ENCODE results near the gene RASGRF2. TPM values are rescaled to one million over a fixed set of nuclear protein-coding genes. Genes with fewer than 3 reads are reported as not detected.
A peak's percentile ranks its signal among the peaks of the same experiment; 100 is the strongest.

RASGRF2 gene
- total and polyA plus RNA-seq, 2 of the 8 experiments (the other 6 are each of a cell fraction or from before 2014, with no cell fraction given): 2.6 to 29.5 TPM

DNA sequence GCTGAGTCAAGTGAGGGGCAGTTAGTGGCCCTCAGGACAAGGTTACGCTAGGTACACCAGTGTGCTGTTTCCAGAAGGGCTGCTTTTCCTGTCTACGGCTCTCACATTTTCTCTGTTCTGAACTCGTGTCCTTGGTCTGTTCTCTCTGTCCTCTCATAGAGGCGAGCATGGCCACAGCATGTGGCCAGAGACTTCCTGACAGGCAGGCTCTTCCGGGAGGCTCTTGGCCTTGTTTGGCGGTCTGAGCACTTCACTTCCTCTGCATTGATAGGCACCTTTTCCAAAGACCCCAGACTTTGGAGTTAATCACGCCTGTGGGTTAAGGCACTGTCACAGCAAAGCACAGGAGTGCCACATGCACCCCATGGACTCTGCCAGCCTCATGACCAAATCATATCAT, 274.1 kb downstream of the RASGRF2 start:
- no peak overlapping the region for H3K56ac ChIP-seq (replicated peaks; ENCODE audit: insufficient read length, low read depth, low read length)
- WGBS, 2 experiments (ENCODE audit: extremely low coverage in 1 of 2, insufficient coverage in 1 of 2, insufficient read length in 1 of 2, insufficient replicate concordance in 2 of 2, low coverage in 1 of 2, low lambda C conversion rate in 2 of 2, missing lambda C conversion rate in 1 of 2): 70% methylated on average over 7 of the region's 7 CpGs; no CpG with 5 or more reads in 1 of the 2 experiments
- H2BK12ac ChIP-seq (ENCODE audit: low read depth, low read length): peak overlapping the region; percentile 93
- H4K8ac ChIP-seq (ENCODE audit: extremely low read depth, insufficient read depth, low read length): no peak overlapping the region
- DNase-seq (ENCODE audit: low read depth in 1 of 2, low spot score in 2 of 2) (no peak), FAIRE-seq (no peak)
- no peak overlapping the region for H3K14ac ChIP-seq (ENCODE audit: insufficient read length)
- H3K23me2 ChIP-seq (ENCODE audit: low read depth, low read length): peaks cover 2% of the 10 kb centered on the region; the same call in 1 of the 2 replicates
- H2AK5ac ChIP-seq (ENCODE audit: low read depth, low read length): peak overlapping the region; percentile 6; the same call in 1 of the 2 replicates
- H2BK120ac ChIP-seq (replicated peaks; ENCODE audit: low read depth, low read length): no peak overlapping the region
- H3K4ac ChIP-seq (replicated peaks; ENCODE audit: insufficient read length, low read depth, low read length): no peak overlapping the region
- peak overlapping the region in 1 of 2 experiments; percentile 60; a peak in 2 of 4 replicates for H3K4me2 ChIP-seq (ENCODE audit: insufficient read depth in 1 of 2, low read depth in 2 of 2, low read length in 2 of 2)
- H3K27ac ChIP-seq (ENCODE audit: low read depth, low read length): no peak overlapping the region
- H3K79me1 ChIP-seq (ENCODE audit: low read depth, low read length): no peaks in the 10 kb centered on the region; the same call in 1 of the 2 replicates
- ChIA-PET CTCF (ENCODE audit: partially characterized antibody) (interaction anchor here (0.6 to 4.5 kb wide), 5 partner anchors 12 to 488 kb away, joined by 3 to 19 read pairs (median 3); partner anchors contain the start of gene ZCCHC9), POLR2A (ENCODE audit: partially characterized antibody) (interaction anchor here (2.2 to 3.3 kb wide), 2 partner anchors 35 to 67 kb away, joined by 7 to 18 read pairs; partner anchors contain the start of gene ZCCHC9)
- no peaks in the 10 kb centered on the region for H4K20me1 ChIP-seq (replicated peaks in 1 of 2; ENCODE audit: control insufficient read depth in 1 of 2, insufficient read depth in 2 of 2, low read length in 2 of 2)
- no peak overlapping the region for H2AFZ ChIP-seq (ENCODE audit: low read length)
- no peaks in the 10 kb centered on the region for H3K79me2 ChIP-seq (ENCODE audit: control insufficient read depth in 1 of 2, insufficient read depth in 2 of 2, low read length in 2 of 2)
- H2BK15ac ChIP-seq (ENCODE audit: low read length): peak overlapping the region; percentile 49; the same call in 1 of the 2 replicates
- H4K5ac ChIP-seq (ENCODE audit: insufficient read length, low read depth, low read length): no peak overlapping the region
- no peak for TF ChIP-seq RFX5 (IDR thresholded peaks at IDR 0.05; ENCODE audit: borderline replicate concordance, low read depth, low read length)
- TF ChIP-seq, protein P1, sequence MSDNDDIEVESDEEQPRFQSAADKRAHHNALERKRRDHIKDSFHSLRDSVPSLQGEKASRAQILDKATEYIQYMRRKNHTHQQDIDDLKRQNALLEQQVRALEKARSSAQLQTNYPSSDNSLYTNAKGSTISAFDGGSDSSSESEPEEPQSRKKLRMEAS (IDR thresholded peaks at IDR 0.05): peak; percentile 56; the same call in 1 of the 2 replicates
- H3K36me3 ChIP-seq (ENCODE audit: control insufficient read depth in 2 of 4, insufficient read depth in 4 of 4, low read length in 3 of 4): peaks cover 0 to 2% (median under 1%) of the 10 kb centered on the region in 4 experiments; a peak in 2 of 8 replicates
- peak overlapping the region; percentile 53; the same call in 1 of the 2 replicates for H3K18ac ChIP-seq (ENCODE audit: extremely low read depth, low read length)
- H2BK5ac ChIP-seq (ENCODE audit: low read depth, low read length): peak overlapping the region; percentile 68; the same call in 1 of the 2 replicates
- H4K91ac ChIP-seq (replicated peaks; ENCODE audit: insufficient read length, low read length): peak overlapping the region; percentile 83
- H3K27me3 ChIP-seq (replicated peaks in 1 of 4; ENCODE audit: control insufficient read depth in 3 of 4, extremely low read depth in 1 of 4, insufficient read depth in 3 of 4, low read length in 3 of 4): no peaks in the 10 kb centered on the region
- no peak overlapping the region for H3K4me3 ChIP-seq (ENCODE audit: extremely low read depth in 1 of 4, insufficient read depth in 2 of 4, low read depth in 3 of 4, low read length in 4 of 4)
- H3K4me1 ChIP-seq (replicated peaks in 1 of 4; ENCODE audit: control insufficient read depth in 3 of 4, insufficient read depth in 4 of 4, low read length in 3 of 4): peaks cover 3 to 15% (median 5%) of the 10 kb centered on the region in 4 experiments
- no peak overlapping the region for H2BK20ac ChIP-seq (ENCODE audit: low read length)
- no peak overlapping the region for H3K23ac ChIP-seq (ENCODE audit: insufficient read length)
- no peaks in the 10 kb centered on the region for H3K9me3 ChIP-seq (ENCODE audit: insufficient read depth in 2 of 2, low read depth in 1 of 2, low read length in 1 of 2)
- no peak overlapping the region; a peak in 1 of 7 replicates for H3K9ac ChIP-seq (replicated peaks in 1 of 4; ENCODE audit: extremely low read depth in 1 of 4, low read depth in 3 of 4, low read length in 3 of 4)

Data from H1 (cell line).